Measurements from ENCODE around the gene KIAA1217.

Gene KIAA1217

GRCh38 chr10:24432478-24433416 lies 223.8 kb downstream of the KIAA1217 start:
- H3K27ac ChIP-seq: no peak overlapping the region
- H3K79me2 ChIP-seq: peaks cover 16% of the 10 kb centered on the region
- no peaks in the 10 kb centered on the region for H3K27me3 ChIP-seq (ENCODE audit: control insufficient read depth, insufficient read depth, low read length)
- H3K4me2 ChIP-seq (ENCODE audit: low read length): no peak overlapping the region
- no peaks in the 10 kb centered on the region for H3K4me1 ChIP-seq
- H3K9me3 ChIP-seq (ENCODE audit: control insufficient read depth, low read length): no peaks in the 10 kb centered on the region
- H2AFZ ChIP-seq: no peak overlapping the region
- H3K4me3 ChIP-seq (ENCODE audit: low read depth, low read length): no peak overlapping the region
- no peaks in the 10 kb centered on the region for H3K36me3 ChIP-seq (ENCODE audit: control insufficient read depth, insufficient read depth, low read length)
- no peak overlapping the region for H3K9ac ChIP-seq
- TF ChIP-seq, protein P1, sequence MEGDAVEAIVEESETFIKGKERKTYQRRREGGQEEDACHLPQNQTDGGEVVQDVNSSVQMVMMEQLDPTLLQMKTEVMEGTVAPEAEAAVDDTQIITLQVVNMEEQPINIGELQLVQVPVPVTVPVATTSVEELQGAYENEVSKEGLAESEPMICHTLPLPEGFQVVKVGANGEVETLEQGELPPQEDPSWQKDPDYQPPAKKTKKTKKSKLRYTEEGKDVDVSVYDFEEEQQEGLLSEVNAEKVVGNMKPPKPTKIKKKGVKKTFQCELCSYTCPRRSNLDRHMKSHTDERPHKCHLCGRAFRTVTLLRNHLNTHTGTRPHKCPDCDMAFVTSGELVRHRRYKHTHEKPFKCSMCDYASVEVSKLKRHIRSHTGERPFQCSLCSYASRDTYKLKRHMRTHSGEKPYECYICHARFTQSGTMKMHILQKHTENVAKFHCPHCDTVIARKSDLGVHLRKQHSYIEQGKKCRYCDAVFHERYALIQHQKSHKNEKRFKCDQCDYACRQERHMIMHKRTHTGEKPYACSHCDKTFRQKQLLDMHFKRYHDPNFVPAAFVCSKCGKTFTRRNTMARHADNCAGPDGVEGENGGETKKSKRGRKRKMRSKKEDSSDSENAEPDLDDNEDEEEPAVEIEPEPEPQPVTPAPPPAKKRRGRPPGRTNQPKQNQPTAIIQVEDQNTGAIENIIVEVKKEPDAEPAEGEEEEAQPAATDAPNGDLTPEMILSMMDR (IDR thresholded peaks at IDR 0.05): no peak

GRCh38 chr10:24433705-24434104 lies 224.8 kb downstream of the KIAA1217 start:
- Histone ChIP-seq H3K36me3 (ENCODE audit: control insufficient read depth, insufficient read depth, low read length) (no peaks in the 10 kb centered on the region), H3K4me2 (ENCODE audit: low read length) (no peak overlapping the region), H3K27me3 (ENCODE audit: control insufficient read depth, insufficient read depth, low read length) (no peaks in the 10 kb centered on the region), H3K27ac (no peak overlapping the region), H3K4me1 (peaks cover 5% of the 10 kb centered on the region), H3K9ac (no peak overlapping the region), H3K4me3 (ENCODE audit: low read depth, low read length) (no peak overlapping the region), H3K79me2 (peaks cover 10% of the 10 kb centered on the region), H3K9me3 (ENCODE audit: control insufficient read depth, low read length) (no peaks in the 10 kb centered on the region), H2AFZ (no peak overlapping the region)
- TF ChIP-seq, protein P1 (IDR thresholded peaks at IDR 0.05): no peak

DNA sequence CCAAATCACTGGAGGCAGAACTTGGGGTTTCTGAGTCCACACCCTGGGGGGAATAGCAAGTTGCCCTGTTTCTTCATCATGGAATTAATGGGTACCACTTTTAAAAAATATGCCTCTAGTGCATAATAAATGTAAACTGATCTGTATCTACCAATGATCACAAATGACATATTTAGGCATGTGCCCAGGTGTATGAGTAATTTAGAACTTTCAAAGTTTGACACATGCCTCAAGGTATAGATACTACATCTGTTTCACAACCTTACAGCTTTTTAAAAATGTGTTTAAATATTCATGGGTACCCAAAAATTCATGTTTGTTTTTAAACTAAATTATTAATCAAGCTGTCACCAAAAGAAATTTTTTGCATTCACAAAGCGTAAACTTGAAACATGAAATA lies 226.0 kb downstream of the KIAA1217 start:
- no peaks in the 10 kb centered on the region for H3K27me3 ChIP-seq (ENCODE audit: control insufficient read depth, insufficient read depth, low read length)
- H3K4me3 ChIP-seq (ENCODE audit: low read depth, low read length): no peak overlapping the region
- H3K4me2 ChIP-seq (ENCODE audit: low read length): no peak overlapping the region
- H3K9me3 ChIP-seq (ENCODE audit: control insufficient read depth, low read length): no peaks in the 10 kb centered on the region
- no peak overlapping the region for H2AFZ ChIP-seq
- TF ChIP-seq, protein P1 (IDR thresholded peaks at IDR 0.05): no peak
- no peaks in the 10 kb centered on the region for H3K36me3 ChIP-seq (ENCODE audit: control insufficient read depth, insufficient read depth, low read length)
- peaks cover 11% of the 10 kb centered on the region for H3K4me1 ChIP-seq
- peaks cover 13% of the 10 kb centered on the region for H3K79me2 ChIP-seq
- H3K27ac ChIP-seq: no peak overlapping the region
- H3K9ac ChIP-seq: no peak overlapping the region

DNA sequence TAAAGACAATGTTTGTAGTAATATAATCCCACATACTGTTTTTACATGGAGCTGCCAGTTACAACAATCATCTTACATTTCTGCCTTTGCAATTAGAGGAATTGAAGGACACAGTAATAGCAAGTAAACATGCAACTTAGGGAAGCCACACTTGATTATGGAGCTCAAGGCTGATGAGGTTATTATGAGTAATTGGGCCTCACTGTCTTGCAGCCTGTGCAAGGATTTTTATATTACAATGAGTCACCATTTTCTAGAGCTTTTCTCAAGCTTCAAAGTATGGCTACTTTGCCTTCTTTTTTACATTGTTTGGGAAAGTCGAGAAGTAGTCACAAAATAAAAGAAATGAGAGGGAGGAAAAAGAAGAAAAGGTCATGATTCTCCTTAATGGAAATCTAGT lies 226.4 kb downstream of the KIAA1217 start:
- H3K4me3 ChIP-seq (ENCODE audit: low read depth, low read length): no peak overlapping the region
- H3K79me2 ChIP-seq: peaks cover 13% of the 10 kb centered on the region
- H3K9me3 ChIP-seq (ENCODE audit: control insufficient read depth, low read length): no peaks in the 10 kb centered on the region
- H3K27ac ChIP-seq: no peak overlapping the region
- H3K4me1 ChIP-seq: peaks cover 11% of the 10 kb centered on the region
- H3K27me3 ChIP-seq (ENCODE audit: control insufficient read depth, insufficient read depth, low read length): no peaks in the 10 kb centered on the region
- no peak overlapping the region for H3K9ac ChIP-seq
- no peaks in the 10 kb centered on the region for H3K36me3 ChIP-seq (ENCODE audit: control insufficient read depth, insufficient read depth, low read length)
- H3K4me2 ChIP-seq (ENCODE audit: low read length): no peak overlapping the region
- H2AFZ ChIP-seq: no peak overlapping the region
- TF ChIP-seq, protein P1 (IDR thresholded peaks at IDR 0.05): no peak
